Fibroblast of skin of left biceps (primary cell): Measurements from ENCODE around the gene VAV2.
"Not testable (repeated sequence)": the region's sequence is repeated elsewhere in the genome, so short reads cannot be mapped to it uniquely, and the experiment has no call there.

Experiments
- DNase-seq, 2 experiments: peaks; one replicate each; pipeline ENCODE4 v3.0.0-alpha.2; 2013; ENCODE audit warnings: low read depth in 2 of 2

The VAV2 gene

DNA sequence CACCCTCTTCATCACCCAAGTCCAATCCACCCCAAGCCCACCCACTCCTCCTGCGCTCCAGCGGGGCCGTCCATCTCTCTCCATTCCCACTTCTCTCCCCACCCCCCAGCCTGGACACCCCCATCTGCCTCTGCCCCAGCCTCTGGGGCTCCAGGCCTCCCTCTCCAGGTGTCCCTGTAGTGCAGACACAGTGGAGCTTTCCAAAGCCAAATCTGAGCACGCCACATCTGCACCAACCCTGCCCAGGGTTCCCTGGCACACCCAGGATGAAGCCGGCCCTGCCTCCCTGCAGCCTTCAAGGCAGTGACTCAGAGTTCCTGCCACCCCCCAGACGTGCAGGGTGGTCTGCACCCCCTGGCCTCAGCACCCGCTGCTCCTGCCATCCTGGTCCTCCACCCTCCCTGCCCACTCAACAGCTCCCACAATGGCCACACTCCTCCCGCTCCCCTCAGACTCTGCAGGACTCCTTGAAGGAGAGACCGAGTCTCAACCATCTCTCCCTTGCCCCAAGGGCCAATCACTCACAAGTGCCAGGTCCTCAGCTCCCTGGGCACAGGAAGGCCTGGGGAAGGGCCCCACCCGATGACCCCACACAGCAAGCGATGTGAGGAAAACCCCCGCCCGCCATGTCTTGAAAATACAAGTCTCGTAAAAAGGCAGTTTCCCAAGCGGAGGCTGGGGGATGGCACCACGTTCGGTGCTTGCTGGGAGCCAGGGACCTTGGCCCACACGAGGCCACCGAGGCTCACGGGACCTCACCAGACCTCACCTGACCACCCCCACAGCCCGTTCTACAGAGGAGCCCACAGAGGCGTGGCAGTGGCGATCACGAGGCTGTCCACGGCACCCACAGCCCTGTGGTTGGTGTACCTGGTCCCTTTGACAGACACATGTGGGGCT lies 22.2 kb downstream of the VAV2 start:
- no peak for DNase-seq

DNA sequence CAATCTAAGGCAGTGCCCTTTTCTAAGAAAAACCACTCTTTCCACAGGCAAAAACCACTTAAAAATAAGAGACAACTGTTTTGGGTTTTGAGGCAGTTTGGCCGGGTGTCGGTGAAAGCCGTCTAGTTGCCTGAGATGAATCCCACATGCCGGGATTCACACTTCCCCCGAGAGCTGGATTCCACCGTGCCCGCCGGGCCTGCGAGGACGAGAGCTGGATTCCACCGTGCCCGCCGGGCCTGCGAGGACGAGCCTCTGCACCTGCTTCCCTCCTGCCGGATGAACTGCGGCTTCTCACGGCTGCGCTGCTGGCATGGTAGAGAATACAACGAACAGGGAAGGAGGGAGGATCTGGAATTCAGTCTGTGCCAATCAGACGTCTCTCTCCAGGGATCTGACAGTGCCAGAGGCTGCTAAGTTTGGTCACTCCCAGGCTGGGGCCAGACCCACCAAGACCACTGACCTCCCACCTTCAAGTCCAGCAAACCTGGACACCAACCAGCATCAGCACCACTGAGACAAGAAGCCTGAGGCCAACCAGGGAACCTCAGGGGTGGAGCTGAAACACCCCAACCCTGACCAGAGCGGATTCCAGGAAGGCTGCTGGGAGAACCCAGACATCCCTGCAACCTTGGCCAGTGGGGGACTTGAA lies 23.0 kb downstream of the VAV2 start:
- DNase-seq = no peak

DNA sequence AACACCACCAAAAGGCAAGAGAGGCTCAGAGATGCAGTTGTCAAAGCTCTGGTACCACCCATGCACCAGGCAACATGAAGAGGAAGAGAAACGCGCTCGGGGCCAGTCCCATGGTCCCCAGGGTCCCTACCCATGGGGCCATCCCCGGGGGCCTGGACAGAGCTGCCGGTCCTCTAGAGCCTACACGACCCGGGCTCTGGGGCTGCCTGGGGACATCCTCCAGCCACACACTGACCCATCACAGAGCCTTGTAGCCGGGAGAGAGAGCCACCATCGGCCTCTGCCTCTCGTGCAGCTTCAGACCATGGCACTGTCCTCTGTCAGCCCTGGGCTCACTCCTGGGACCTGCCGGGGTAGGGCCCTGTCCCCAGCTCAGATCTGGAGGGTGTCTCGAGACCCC lies 23.7 kb downstream of the VAV2 start:
- no peak for DNase-seq

DNA sequence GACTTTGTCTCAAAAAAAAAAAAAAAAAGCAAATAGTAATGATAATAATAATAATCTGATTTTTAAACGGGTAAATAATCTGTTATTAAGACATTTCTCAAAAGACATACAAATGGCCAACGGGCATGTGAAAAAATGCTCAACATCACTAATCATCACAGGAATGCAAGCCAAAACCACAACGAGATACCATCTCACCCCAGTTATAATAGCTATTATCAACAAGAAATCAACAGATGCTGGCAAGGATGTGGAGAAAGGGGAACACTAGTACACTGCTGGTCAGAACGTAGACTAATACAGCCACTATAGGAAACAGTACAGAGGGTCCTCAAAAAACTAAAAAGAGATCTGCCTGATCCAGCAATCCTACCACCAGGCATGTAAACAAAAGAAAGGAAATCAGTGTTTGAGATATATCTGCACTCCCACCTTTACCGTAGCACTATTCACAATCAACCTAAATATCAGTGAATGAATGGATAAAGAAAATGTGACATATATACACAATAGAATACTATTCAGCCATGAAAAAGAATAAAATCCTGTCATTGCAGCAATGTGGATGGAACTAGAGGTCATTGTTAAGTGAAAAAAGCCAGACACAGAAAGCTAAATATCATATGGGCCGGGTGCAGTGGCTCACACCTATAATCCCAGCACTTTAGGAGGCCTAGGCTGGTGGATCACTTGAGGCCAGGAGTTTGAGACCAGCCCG lies 24.9 kb downstream of the VAV2 start:
- DNase-seq = no peak

DNA sequence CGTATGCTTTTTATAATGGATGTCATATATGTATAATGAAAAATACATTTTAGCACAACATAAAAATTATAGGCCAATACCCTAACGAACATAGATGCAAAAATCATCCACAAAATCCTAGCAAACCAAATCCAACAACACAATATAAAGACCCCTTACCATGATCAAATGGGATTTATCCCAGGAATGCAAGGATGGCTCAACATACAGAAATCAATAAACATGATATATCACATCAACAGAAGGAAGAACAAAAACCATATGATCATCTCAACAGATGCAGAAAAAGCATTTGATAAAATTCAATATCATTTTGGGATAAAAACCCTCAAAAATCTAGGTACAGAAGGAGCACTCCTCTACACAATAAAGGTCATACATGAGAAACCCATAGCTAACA lies 27.7 kb downstream of the VAV2 start:
- DNase-seq = no peak

DNA sequence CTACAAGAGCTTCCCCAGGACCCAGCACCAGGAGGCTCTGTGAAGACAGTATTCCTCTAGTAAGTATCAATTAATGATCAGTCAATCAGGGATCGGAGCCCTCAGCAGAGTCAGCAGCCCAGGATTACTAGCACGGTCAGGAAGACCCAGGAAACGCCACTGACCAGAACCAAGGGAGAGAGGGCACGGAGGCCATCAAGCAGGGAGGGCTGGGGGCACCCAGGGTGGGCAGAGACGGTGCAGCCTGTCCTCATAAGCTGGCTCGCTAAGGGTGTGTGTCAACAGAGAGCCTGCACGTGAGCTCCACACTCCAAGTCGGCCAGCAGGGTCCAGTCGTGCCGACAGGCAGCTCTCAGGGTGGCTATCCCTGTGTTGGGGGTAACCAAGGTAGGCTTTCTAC lies 29.0 kb downstream of the VAV2 start:
- DNase-seq = no peak

GRCh38 chr9:133962341-133962740 lies 29.8 kb downstream of the VAV2 start:
- no peak for DNase-seq

- no peak for DNase-seq
These were observed 30.6 kb downstream of the VAV2 start for GRCh38 chr9:133961226-133962165.

- no peak for DNase-seq
These were observed 31.5 kb downstream of the VAV2 start for GRCh38 chr9:133960568-133961129.

DNA sequence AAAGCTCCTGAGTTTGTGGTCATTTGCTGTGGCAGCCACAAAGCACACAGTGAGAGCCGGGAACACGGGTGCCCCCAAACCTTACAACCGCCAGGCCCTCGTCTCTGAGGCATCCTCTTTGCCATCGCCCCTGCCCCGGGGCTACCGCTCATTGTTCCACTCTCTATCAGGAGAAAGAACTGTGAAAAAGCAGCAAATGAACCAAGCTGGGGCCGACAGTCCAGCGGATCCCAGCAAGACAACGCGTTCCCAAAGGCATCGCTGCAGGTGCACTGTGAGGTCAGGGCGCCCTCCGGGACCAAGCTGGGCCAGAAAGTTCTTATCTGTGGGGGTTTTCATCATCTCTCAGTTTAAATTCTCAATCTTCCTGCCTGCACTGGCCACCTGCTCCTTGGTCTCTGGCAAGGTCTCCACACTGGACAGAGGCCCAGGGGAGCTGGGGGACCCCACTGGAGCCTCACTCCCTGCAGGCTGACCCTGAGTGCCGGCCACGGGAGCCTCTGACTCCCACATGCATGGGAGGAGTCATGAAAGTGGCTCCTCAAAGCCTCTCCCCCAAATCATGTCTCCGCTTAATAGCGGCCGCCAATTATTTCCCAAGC lies 32.1 kb downstream of the VAV2 start:
- DNase-seq = no peak

GRCh38 chr9:133959171-133959570 lies 33.0 kb downstream of the VAV2 start:
- no peak for DNase-seq

DNA sequence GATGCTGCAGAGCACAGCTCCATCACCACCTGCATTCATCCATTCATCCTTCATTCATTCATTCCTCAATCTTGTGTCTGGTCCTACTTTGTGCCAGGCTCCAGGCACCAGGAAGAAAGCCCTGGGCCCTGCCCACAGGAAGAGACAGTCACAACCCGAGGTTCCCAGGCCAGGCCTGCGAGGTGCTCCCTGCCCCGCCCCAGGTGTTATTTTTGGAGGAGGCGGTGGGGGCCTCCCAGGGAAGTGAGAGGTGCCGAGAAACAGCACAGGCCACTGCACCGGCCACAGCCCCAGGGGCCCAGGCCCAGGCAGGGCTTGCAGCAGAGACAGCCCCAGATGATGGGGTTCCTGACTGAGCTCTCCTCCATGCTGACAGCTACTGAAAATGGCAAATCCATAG lies 33.4 kb downstream of the VAV2 start:
- DNase-seq = no peak

DNA sequence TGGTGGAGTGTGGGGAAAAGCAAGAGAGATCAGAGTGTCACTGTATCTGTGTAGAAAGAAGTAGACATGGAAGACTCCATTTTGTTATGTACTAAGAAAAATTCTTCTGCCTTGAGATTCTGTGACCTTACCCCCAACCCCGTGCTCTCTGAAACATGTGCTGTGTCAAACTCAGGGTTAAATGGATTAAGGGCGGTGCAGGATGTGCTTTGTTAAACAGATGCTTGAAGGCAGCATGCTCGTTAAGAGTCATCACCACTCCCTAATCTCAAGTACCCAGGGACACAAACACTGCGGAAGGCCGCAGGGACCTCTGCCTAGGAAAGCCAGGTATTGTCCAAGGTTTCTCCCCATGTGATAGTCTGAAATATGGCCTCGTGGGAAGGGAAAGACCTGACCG lies 34.4 kb downstream of the VAV2 start:
- DNase-seq = not testable (repeated sequence)

GRCh38 chr9:133957328-133957727 lies 34.8 kb downstream of the VAV2 start:
- no peak for DNase-seq

DNA sequence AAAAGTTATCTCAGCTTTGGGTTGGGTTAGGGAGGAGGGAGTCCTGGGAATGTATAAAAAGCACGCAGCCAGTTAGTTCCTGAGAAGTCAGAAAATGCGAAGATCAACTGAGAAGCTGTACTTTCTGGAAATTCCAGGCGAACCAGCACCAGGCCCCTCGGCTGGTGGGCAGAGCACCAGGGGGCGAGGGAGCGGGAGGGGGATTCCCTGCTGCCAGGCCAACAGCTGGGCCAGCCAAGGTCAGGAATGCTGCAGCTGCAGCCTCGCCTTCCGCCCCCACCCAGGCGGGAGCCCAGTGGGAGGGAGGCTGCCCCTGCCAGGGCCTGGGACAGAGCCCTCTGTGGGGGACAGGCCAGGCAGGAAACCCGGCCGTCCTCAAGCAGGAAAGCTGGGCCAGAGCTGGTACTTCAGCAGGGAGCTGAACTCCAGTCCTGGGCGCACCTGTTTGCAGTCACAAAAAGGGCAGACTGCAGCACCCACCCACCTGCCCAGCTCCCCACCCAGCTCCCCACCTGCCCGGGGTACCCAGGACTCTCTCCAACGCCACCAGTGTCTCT lies 35.5 kb downstream of the VAV2 start:
- DNase-seq = no peak

- DNase-seq = no peak
These were observed 36.2 kb downstream of the VAV2 start for GRCh38 chr9:133955821-133956411.

GRCh38 chr9:133954862-133955529 lies 37.1 kb downstream of the VAV2 start:
- DNase-seq = no peak

- DNase-seq = no peak
These were observed 38.0 kb downstream of the VAV2 start for GRCh38 chr9:133953976-133954709.

- DNase-seq = no peak
These were observed 38.5 kb downstream of the VAV2 start for GRCh38 chr9:133953621-133953975.
